ENCODE data around the gene MEF2B.
A peak's percentile ranks its signal among the peaks of the same experiment; 100 is the strongest.

The MEF2B gene

DNA sequence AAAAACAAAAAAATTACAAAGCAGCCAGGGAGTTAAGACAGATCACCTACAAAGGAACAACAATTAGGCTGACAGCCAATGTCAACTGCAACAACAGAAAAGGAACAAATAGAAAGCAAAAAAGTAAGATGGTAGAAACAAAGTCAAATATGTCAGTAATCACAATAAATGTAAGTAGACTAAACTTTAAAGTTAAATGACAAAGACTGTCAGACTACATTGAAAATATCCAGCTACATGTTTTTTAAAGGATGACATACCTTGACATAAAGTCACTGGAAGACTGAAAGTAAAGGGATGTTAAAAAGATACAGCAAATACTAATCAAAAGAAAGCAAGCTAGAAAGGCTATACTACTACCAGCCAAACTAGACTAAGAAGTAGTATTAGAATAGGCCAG lies 46.7 kb downstream of the MEF2B start:
- H3K9me3 ChIP-seq (ENCODE audit: control insufficient read depth, insufficient read depth, low read length) = no peaks in the 10 kb centered on the region
- no peak overlapping the region for H3K4me3 ChIP-seq (ENCODE audit: low read length)
- no peak for DNase-seq (ENCODE audit: low read depth, low spot score)
- H3K4me1 ChIP-seq (ENCODE audit: control insufficient read depth, insufficient read depth, low read length) = peaks cover 4% of the 10 kb centered on the region
- H3K27me3 ChIP-seq (ENCODE audit: control insufficient read depth, insufficient read depth, low read length) = no peaks in the 10 kb centered on the region
- H3K36me3 ChIP-seq (ENCODE audit: control insufficient read depth, insufficient read depth, low read length) = no peaks in the 10 kb centered on the region
- H3K27ac ChIP-seq (ENCODE audit: low read length) = no peak overlapping the region

DNA sequence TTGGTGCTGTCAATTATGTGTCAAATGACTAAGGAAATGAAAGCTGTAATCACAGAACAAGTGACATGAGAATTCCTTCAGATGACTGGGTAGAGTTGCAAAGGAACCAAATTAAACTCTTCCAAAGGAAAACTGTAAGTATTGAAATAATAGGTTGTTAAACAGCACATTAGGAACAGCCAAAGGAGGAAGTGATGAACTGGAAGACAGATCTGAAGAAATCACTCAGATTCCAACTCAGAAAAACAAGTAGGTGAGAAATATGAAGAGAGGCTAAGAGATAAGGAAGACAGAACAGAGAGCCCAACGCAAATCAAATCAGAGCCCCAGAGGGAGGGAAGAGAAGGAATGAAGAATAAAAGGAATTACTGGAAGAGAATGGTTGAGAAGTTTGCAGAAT lies 47.2 kb downstream of the MEF2B start:
- H3K36me3 ChIP-seq (ENCODE audit: control insufficient read depth, insufficient read depth, low read length) = no peaks in the 10 kb centered on the region
- no CpG with 5 or more reads among the region's 1 CpG for WGBS (ENCODE audit: insufficient coverage, insufficient read length)
- no peak overlapping the region for H3K27ac ChIP-seq (ENCODE audit: low read length)
- H3K27me3 ChIP-seq (ENCODE audit: control insufficient read depth, insufficient read depth, low read length) = no peaks in the 10 kb centered on the region
- H3K4me3 ChIP-seq (ENCODE audit: low read length) = no peak overlapping the region
- H3K9me3 ChIP-seq (ENCODE audit: control insufficient read depth, insufficient read depth, low read length) = no peaks in the 10 kb centered on the region
- DNase-seq (ENCODE audit: low read depth, low spot score) = no peak
- peaks cover 4% of the 10 kb centered on the region for H3K4me1 ChIP-seq (ENCODE audit: control insufficient read depth, insufficient read depth, low read length)

DNA sequence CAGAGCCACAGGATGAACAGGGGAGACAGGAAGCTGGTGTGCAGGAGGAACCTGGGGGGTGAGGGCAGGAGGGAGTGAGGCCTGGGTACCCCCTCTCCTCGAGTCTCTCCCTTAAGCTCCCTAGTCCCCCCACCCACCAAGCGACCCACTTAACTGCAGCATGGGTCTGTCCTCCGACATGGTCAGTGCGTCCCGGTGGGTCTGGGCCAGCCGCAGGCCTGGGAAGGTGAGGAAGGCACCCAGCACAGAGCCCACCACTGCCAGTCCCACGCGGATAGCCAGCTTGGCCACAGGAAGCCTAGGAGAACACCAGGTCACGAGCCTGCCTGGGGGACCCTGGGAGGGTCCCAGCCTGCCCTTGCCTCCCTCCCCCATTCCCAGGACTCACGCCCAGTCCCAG lies 48.7 kb downstream of the MEF2B start:
- peaks cover 4% of the 10 kb centered on the region for H3K4me1 ChIP-seq (ENCODE audit: control insufficient read depth, insufficient read depth, low read length)
- no peak overlapping the region for H3K4me3 ChIP-seq (ENCODE audit: low read length)
- H3K27me3 ChIP-seq (ENCODE audit: control insufficient read depth, insufficient read depth, low read length) = no peaks in the 10 kb centered on the region
- no peaks in the 10 kb centered on the region for H3K9me3 ChIP-seq (ENCODE audit: control insufficient read depth, insufficient read depth, low read length)
- H3K36me3 ChIP-seq (ENCODE audit: control insufficient read depth, insufficient read depth, low read length) = no peaks in the 10 kb centered on the region
- WGBS (ENCODE audit: insufficient coverage, insufficient read length) = no CpG with 5 or more reads among the region's 10 CpGs
- H3K27ac ChIP-seq (ENCODE audit: low read length) = no peak overlapping the region
- no peak for DNase-seq (ENCODE audit: low read depth, low spot score)

DNA sequence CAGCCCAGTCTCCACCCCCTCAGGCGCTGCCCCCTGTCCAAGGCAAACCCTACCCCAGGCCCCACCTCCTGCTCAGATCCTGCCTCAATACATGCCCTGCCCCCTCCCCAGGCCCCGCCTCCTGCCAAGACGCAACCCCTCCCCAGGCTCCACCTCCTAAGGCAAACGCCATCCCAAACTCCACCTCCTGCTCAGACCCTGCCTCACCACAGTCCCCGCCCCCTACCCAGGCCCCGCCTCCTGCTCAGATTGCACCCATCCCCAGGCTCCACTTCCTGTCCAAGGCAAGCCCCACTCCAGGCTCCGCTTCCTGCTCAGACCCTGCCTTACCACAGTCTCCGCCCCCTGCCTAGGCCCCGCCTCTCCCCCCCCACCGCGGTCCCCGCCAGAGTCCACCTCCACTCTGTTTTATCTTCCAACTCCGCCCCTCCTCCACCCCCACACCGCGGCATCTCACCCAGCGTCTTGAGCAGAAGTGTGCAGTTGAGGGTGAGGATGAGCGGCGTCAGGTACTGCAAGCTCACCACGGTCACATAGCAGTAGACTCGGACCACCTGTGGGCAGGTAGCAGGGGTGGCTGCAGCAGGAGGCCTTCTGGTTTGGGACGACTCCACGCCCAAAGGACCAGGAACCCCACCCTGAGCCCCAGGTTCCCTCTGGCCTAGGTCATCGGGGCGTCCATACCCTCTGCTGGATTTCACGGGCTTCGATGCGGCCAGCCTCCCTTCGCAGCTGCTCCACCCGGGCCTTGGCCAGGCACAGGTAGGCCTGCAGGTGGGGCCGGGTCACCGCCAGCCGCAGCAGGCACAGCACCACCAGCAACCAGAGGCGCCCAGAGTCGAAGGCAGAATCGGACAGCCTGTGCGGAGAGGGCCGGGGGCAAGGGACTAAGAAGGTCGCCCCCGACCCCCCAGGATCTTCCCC lies 49.5 kb downstream of the MEF2B start:
- DNase-seq (ENCODE audit: low read depth, low spot score) = peak; percentile 94
- no peaks in the 10 kb centered on the region for H3K27me3 ChIP-seq (ENCODE audit: control insufficient read depth, insufficient read depth, low read length)
- H3K27ac ChIP-seq (ENCODE audit: low read length) = no peak overlapping the region
- H3K36me3 ChIP-seq (ENCODE audit: control insufficient read depth, insufficient read depth, low read length) = no peaks in the 10 kb centered on the region
- WGBS (ENCODE audit: insufficient coverage, insufficient read length) = no CpG with 5 or more reads among the region's 39 CpGs
- peaks cover 4% of the 10 kb centered on the region for H3K4me1 ChIP-seq (ENCODE audit: control insufficient read depth, insufficient read depth, low read length)
- H3K4me3 ChIP-seq (ENCODE audit: low read length) = peak overlapping the region; percentile 22; the same call in 1 of the 2 replicates
- H3K9me3 ChIP-seq (ENCODE audit: control insufficient read depth, insufficient read depth, low read length) = no peaks in the 10 kb centered on the region

DNA sequence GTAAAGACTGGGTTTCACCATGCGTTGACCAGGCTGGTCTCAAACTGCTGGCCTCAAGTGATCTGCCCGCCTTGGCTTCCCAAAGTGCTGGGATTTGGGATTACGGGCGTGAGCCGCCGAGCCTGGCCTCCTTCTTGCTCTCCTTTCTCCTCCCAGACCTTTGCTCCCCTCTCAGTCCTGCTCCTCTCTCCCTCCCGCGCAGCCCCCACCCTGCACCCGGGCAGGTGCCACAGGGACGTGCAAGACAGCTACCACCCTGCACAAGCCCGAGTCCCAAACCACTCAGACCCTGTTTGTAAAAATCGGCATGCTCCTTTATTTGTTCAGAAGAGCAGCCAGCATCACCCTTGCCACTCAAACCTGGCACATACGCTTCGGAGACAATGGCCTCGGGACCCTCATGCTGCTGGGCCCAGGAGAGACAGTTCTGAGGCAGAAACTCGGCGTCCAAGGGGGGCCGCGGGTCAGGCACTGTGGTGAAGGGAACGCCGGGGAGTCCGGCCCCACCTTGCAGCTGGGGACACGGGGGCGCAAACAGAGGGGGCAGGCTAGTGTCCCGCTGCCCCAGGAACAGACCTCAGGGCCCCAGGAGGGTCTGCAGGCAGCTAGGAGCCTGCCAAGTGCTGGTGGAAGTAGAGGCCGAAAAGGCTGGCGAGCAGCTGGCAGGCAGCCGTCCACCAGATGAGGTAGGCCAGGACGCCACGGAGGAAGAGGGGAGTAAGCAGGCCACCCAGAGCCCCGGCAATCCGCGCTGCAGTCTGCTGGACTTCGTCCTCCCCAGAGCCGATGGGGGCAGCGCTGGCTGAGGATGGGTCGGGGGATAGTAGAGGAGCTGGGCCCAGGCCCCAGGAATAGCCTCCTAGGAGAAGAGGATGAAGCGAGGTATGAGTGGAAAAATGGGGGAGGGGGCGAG lies 50.5 kb downstream of the MEF2B start:
- WGBS (ENCODE audit: insufficient coverage, insufficient read length) = no CpG with 5 or more reads among the region's 39 CpGs
- Histone ChIP-seq H3K27ac (ENCODE audit: low read length) (no peak overlapping the region), H3K4me1 (ENCODE audit: control insufficient read depth, insufficient read depth, low read length) (peaks cover 4% of the 10 kb centered on the region), H3K9me3 (ENCODE audit: control insufficient read depth, insufficient read depth, low read length) (no peaks in the 10 kb centered on the region), H3K4me3 (ENCODE audit: low read length) (no peak overlapping the region), H3K27me3 (ENCODE audit: control insufficient read depth, insufficient read depth, low read length) (no peaks in the 10 kb centered on the region), H3K36me3 (ENCODE audit: control insufficient read depth, insufficient read depth, low read length) (no peaks in the 10 kb centered on the region)
- DNase-seq (ENCODE audit: low read depth, low spot score) = no peak

DNA sequence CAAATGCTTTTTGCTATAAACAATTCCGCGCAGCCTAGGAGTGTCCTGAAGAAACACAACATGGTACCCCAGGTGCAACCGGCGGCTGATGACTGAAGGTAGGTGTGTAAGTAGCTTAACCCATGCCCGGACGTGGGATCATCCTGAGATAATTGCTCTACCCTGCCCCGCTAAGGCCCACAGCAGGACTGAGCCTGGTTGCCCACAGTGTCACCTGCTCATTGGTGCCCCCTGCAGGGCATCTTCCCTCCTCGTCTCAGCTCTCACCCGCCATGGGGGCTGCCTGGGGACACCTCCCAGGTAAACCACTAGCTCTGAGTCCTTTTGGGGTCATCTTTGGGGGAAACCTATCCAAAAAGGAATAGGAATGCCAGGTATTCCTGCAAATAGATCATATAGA lies 54.1 kb downstream of the MEF2B start:
- Histone ChIP-seq H3K36me3 (ENCODE audit: control insufficient read depth, insufficient read depth, low read length) (no peaks in the 10 kb centered on the region; the same call in 1 of the 2 replicates), H3K9me3 (ENCODE audit: control insufficient read depth, insufficient read depth, low read length) (no peaks in the 10 kb centered on the region), H3K4me1 (ENCODE audit: control insufficient read depth, insufficient read depth, low read length) (peaks cover 8% of the 10 kb centered on the region; the same call in 1 of the 2 replicates), H3K27ac (ENCODE audit: low read length) (no peak overlapping the region), H3K4me3 (ENCODE audit: low read length) (no peak overlapping the region), H3K27me3 (ENCODE audit: control insufficient read depth, insufficient read depth, low read length) (no peaks in the 10 kb centered on the region; the same call in 1 of the 2 replicates)
- WGBS (ENCODE audit: insufficient coverage, insufficient read length) = no CpG with 5 or more reads among the region's 9 CpGs
- DNase-seq (ENCODE audit: low read depth, low spot score) = peak; percentile 41

DNA sequence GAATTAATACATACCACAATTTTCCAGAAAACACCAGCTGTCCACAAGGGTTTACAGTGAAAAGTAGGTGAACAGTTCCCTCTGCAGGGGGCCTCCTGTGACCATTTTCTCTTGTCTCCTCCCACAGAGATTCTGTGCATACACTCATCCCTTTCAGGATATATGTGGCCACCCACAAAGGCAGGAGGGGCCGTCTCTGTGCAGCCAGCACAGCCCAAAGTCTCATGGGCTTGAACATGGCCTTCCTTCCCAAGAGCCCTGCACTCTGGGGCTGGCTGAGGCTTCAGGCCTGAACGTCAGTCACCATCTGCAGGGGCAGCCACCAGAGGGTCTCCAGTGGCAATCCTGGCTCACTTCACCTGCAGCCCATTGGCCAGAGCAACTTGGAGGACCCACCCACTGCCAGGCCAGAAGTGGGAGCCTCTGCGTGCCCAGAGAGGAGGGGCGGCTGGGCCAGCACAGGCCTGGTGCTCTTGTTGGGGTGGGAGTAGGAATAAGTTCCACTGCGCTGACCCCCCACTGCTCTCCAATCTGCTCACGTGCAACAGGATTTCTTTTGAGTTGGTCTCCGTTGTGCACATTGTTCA lies 56.9 kb downstream of the MEF2B start:
- no peaks in the 10 kb centered on the region; the same call in 1 of the 2 replicates for H3K27me3 ChIP-seq (ENCODE audit: control insufficient read depth, insufficient read depth, low read length)
- H3K9me3 ChIP-seq (ENCODE audit: control insufficient read depth, insufficient read depth, low read length) = no peaks in the 10 kb centered on the region
- DNase-seq (ENCODE audit: low read depth, low spot score) = no peak
- H3K4me3 ChIP-seq (ENCODE audit: low read length) = no peak overlapping the region
- 0 out of 2 replicates have a peak, but pooled peaks cover 4% of the 10 kb centered on the region for H3K4me1 ChIP-seq (ENCODE audit: control insufficient read depth, insufficient read depth, low read length)
- no CpG with 5 or more reads among the region's 7 CpGs for WGBS (ENCODE audit: insufficient coverage, insufficient read length)
- H3K27ac ChIP-seq (ENCODE audit: low read length) = no peak overlapping the region
- no peaks in the 10 kb centered on the region; the same call in 1 of the 2 replicates for H3K36me3 ChIP-seq (ENCODE audit: control insufficient read depth, insufficient read depth, low read length)

DNA sequence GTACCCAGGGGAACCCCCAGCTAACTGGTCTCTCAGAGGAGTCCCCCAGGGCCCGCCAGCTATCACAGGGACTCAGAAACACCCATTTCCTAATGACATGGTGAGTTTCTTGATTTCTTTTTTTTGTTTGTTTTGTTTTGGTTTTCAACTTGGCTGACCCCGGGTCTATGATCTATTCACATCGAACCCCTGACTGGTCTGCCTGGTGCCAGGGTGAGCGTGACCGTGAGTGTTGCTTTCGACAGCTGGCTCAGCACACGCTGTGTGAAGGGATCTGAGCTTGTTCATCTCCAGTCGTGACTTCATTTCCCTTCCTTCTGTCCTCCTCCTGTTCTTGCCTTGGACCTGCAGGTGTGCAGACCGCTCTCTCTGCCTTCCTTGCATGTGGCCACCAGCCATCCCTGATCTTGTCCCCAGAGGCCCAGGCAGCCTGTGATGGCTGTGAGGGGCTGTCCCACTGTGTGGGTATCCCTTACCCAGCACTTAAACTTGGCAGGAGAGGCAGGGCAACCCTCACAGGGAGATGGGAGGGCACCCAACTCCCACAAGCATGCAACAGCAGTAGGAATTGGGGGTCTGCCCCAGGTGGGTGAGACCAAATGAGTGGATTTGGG lies 58.0 kb downstream of the MEF2B start:
- Histone ChIP-seq H3K27me3 (ENCODE audit: control insufficient read depth, insufficient read depth, low read length) (no peaks in the 10 kb centered on the region; the same call in 1 of the 2 replicates), H3K36me3 (ENCODE audit: control insufficient read depth, insufficient read depth, low read length) (no peaks in the 10 kb centered on the region; the same call in 1 of the 2 replicates), H3K27ac (ENCODE audit: low read length) (no peak overlapping the region), H3K4me1 (ENCODE audit: control insufficient read depth, insufficient read depth, low read length) (0 out of 2 replicates have a peak, but pooled peaks cover 4% of the 10 kb centered on the region), H3K9me3 (ENCODE audit: control insufficient read depth, insufficient read depth, low read length) (no peaks in the 10 kb centered on the region), H3K4me3 (ENCODE audit: low read length) (no peak overlapping the region)
- no CpG with 5 or more reads among the region's 9 CpGs for WGBS (ENCODE audit: insufficient coverage, insufficient read length)
- no peak for DNase-seq (ENCODE audit: low read depth, low spot score)

DNA sequence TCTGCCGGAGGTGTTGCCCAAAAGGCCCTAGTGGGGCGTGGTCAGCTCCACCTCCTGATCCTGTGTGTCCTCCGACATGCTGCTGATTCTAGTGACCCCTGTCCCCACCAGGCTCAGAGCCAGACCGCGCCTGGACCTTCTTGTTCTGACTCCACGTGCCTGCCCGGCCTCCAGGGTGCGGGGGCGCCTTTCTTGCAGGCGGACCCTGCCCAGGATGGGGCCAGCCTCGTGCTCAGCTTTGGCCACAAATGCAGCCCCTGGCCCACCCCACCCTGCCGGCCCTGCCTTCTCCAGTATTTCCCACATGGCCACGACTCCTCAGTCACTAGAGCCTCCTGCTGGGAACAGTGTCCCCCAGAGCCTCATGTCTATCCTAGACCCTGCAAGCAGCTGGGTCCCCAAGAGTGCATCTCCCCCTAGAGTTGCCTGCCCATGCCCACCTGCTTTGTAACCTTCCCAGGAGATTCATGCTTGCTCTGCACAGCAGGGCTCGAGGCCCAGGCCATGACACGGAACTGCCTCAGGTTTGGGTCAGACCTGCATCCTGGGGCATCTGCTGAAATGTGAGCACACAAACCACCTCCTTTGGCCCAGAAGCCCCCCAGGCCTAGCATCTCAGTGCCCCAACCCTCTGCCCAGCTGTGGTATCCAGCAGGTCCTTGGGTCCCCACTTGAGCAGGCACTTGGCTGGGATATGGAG lies 58.8 kb downstream of the MEF2B start:
- Histone ChIP-seq H3K36me3 (ENCODE audit: control insufficient read depth, insufficient read depth, low read length) (no peaks in the 10 kb centered on the region; the same call in 1 of the 2 replicates), H3K9me3 (ENCODE audit: control insufficient read depth, insufficient read depth, low read length) (no peaks in the 10 kb centered on the region), H3K4me1 (ENCODE audit: control insufficient read depth, insufficient read depth, low read length) (0 out of 2 replicates have a peak, but pooled peaks cover 4% of the 10 kb centered on the region), H3K27me3 (ENCODE audit: control insufficient read depth, insufficient read depth, low read length) (no peaks in the 10 kb centered on the region; the same call in 1 of the 2 replicates), H3K27ac (ENCODE audit: low read length) (no peak overlapping the region), H3K4me3 (ENCODE audit: low read length) (no peak overlapping the region)
- WGBS (ENCODE audit: insufficient coverage, insufficient read length) = no CpG with 5 or more reads among the region's 15 CpGs
- no peak for DNase-seq (ENCODE audit: low read depth, low spot score)
